Smooth muscle cell (in vitro differentiated cells): ENCODE results near the gene ISG20. TPM values are rescaled to one million over a fixed set of nuclear protein-coding genes. Genes with fewer than 3 reads are reported as not detected.

Source experiments
- DNase-seq: peaks from one replicate; lab custom pipeline; 2025; ENCODE audit not compliant: unreplicated experiment; lab: John Stamatoyannopoulos, UW
- H2AFZ ChIP-seq: fragments of 200-600 bp; sonication (generic); 2 replicates; pipeline ENCODE4 v1.6.0; 2016; ENCODE audit warnings: antibody characterized with exemption, low read depth, mild to moderate bottlenecking
- H3F3A ChIP-seq: fragments of 200-600 bp; sonication (generic); 2 replicates; pipeline ENCODE4 v1.6.0; 2017; ENCODE audit warnings: antibody characterized with exemption, low read depth
- H3K27ac ChIP-seq: fragments of 200-600 bp; sonication (generic); 2 replicates; pipeline ENCODE4 v1.5.1; 2016; ENCODE audit warnings: low read depth, mild to moderate bottlenecking
- H3K27me3 ChIP-seq: fragments of 200-600 bp; sonication (generic); 2 replicates; pipeline ENCODE4 v1.6.1; 2016; ENCODE audit warnings: low read depth, mild to moderate bottlenecking
- H3K36me3 ChIP-seq: fragments of 200-600 bp; sonication (generic); 2 replicates; pipeline ENCODE4 v1.5.1; 2016; ENCODE audit warnings: low read depth
- H3K4me1 ChIP-seq: fragments of 200-600 bp; sonication (generic); 2 replicates; pipeline ENCODE4 v1.5.1; 2016; ENCODE audit warnings: low read depth
- H3K4me2 ChIP-seq: fragments of 200-600 bp; sonication (generic); 2 replicates; pipeline ENCODE4 v1.6.0; 2016; ENCODE audit warnings: mild to moderate bottlenecking
- H3K4me3 ChIP-seq: fragments of 200-600 bp; sonication (generic); 2 replicates; pipeline ENCODE4 v1.5.1; 2016; ENCODE audit warnings: mild to moderate bottlenecking
- H3K79me2 ChIP-seq: fragments of 200-600 bp; sonication (generic); 2 replicates; pipeline ENCODE4 v1.6.0; 2016; ENCODE audit warnings: low read depth, mild to moderate bottlenecking
- H3K9ac ChIP-seq: fragments of 200-600 bp; sonication (generic); 2 replicates; pipeline ENCODE4 v1.6.0; 2016; ENCODE audit warnings: low read depth
- H3K9me3 ChIP-seq: fragments of 200-600 bp; sonication (generic); replicated peaks from 2 replicates; pipeline ENCODE4 v1.5.1; 2016; ENCODE audit warnings: low read depth
- H4K20me1 ChIP-seq: fragments of 200-600 bp; sonication (generic); 2 replicates; pipeline ENCODE4 v1.6.0; 2016; ENCODE audit warnings: low read depth
- WGBS: methylation state at CpG from one replicate; pipeline ENCODE4 v1.1.7; 2016; ENCODE audit warnings: low lambda C conversion rate; 5-methylcytosine and 5-hydroxymethylcytosine counted together
- polyA plus RNA-seq: library from polyadenylated mRNA; unstranded; fragments of >200 nt; fragmentation: Nextera tagmentation; extraction: Ambion mirVana; gene quantifications from 2 replicates; pipeline ENCODE4 v1.2.1, GENCODE V29; 2016
- total RNA-seq: library from RNA; depleted of rRNA; stranded (reverse); fragments of >200 nt; gene quantifications from 2 replicates; pipeline ENCODE4 v1.2.3, GENCODE V29; 2014
- TF ChIP-seq, protein P1 (sequence below): fragments of 200-600 bp; sonication (generic); IDR thresholded peaks from 2 replicates; pipeline ENCODE4 v1.5.1; 2017; ENCODE audit warnings: borderline replicate concordance, mild to moderate bottlenecking, antibody characterized with exemption; ENCODE audit not compliant: insufficient read depth, poor library complexity, severe bottlenecking

Gene ISG20
- total and polyA plus RNA-seq, 2 experiments from 2014 or later: 0.81 to 1.1 TPM

DNA sequence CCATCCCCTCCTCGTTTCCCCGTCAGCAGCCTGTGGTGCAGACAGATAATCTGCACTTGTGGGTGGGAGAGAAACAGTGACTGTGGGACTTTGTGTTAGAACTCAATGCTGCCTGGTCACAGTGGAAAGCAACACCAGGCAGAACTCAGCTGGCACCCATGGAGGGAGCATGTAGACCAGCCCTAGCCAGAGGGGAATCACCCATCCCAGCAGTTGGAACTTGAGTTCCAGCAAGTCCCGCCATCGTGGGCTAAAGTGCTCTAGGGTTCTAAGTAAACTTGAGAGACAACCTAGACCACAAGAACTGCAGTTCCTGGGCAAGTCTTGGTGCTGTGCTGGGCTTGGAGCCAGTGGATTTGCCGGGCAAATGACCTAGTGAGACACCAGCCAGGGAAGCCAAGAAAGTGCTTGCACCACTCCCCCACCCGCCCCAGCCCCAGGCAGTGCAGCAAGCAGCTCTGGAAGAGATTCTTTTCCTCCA is 24.4 kb downstream of the ISG20 start:
- DNase-seq: no peak

DNA sequence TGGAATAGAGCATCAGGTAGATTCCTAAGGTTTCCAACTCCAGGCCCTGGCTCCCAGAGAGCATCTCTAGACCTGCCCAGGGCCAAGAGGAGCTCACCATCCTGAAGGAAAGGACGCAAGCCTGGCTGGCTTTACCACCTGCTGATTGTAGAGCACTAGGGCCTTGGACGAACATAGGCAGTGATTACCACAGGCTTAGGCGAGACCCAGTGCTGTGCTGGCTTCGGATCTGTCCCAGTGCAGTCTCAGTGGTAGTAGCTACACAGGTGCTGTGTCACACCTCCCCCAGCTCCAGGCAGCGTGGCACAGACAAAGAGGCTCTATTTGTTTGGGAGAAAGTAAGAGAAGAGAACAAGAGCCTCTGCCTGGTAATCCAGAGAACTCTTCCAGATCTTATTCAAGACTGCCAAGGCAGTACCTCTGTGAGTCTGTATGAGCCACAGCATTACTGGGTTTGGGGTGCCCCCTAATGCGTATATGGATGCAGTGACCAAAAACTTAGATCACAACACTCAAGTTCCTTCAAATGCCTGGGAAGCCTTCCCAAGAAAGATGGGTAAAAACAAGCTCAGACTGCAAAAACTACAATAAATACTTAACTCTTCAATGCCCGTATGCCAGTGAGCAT is 25.4 kb downstream of the ISG20 start:
- H4K20me1 ChIP-seq: no peaks in the 10 kb centered on the region
- H3K9ac ChIP-seq: no peak overlapping the region
- H3K27me3 ChIP-seq: no peaks in the 10 kb centered on the region
- 86% methylated on average over 7 of the region's 7 CpGs for WGBS
- no peak overlapping the region for H3K4me2 ChIP-seq
- no peak overlapping the region for H2AFZ ChIP-seq
- H3F3A ChIP-seq: no peaks in the 10 kb centered on the region
- no peak overlapping the region for H3K27ac ChIP-seq
- H3K4me3 ChIP-seq: no peak overlapping the region
- H3K36me3 ChIP-seq: no peaks in the 10 kb centered on the region
- H3K4me1 ChIP-seq: no peaks in the 10 kb centered on the region
- no peak for DNase-seq
- H3K79me2 ChIP-seq: no peaks in the 10 kb centered on the region
- TF ChIP-seq, protein P1, sequence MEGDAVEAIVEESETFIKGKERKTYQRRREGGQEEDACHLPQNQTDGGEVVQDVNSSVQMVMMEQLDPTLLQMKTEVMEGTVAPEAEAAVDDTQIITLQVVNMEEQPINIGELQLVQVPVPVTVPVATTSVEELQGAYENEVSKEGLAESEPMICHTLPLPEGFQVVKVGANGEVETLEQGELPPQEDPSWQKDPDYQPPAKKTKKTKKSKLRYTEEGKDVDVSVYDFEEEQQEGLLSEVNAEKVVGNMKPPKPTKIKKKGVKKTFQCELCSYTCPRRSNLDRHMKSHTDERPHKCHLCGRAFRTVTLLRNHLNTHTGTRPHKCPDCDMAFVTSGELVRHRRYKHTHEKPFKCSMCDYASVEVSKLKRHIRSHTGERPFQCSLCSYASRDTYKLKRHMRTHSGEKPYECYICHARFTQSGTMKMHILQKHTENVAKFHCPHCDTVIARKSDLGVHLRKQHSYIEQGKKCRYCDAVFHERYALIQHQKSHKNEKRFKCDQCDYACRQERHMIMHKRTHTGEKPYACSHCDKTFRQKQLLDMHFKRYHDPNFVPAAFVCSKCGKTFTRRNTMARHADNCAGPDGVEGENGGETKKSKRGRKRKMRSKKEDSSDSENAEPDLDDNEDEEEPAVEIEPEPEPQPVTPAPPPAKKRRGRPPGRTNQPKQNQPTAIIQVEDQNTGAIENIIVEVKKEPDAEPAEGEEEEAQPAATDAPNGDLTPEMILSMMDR: no peak
- no peaks in the 10 kb centered on the region for H3K9me3 ChIP-seq

More for the DNA sequence above, 24.4 kb downstream of the ISG20 start:
- no peaks in the 10 kb centered on the region for H4K20me1 ChIP-seq
- H3F3A ChIP-seq: no peaks in the 10 kb centered on the region
- no peak overlapping the region for H3K9ac ChIP-seq
- H3K27me3 ChIP-seq: no peaks in the 10 kb centered on the region
- H3K4me3 ChIP-seq: no peak overlapping the region
- H3K4me2 ChIP-seq: no peak overlapping the region
- TF ChIP-seq, protein P1: no peak
- no peak overlapping the region for H3K27ac ChIP-seq
- H2AFZ ChIP-seq: no peak overlapping the region
- no peaks in the 10 kb centered on the region for H3K9me3 ChIP-seq
- WGBS: 94% methylated on average over 6 of the region's 6 CpGs
- no peaks in the 10 kb centered on the region for H3K79me2 ChIP-seq
- H3K36me3 ChIP-seq: no peaks in the 10 kb centered on the region
- H3K4me1 ChIP-seq: no peaks in the 10 kb centered on the region

DNA sequence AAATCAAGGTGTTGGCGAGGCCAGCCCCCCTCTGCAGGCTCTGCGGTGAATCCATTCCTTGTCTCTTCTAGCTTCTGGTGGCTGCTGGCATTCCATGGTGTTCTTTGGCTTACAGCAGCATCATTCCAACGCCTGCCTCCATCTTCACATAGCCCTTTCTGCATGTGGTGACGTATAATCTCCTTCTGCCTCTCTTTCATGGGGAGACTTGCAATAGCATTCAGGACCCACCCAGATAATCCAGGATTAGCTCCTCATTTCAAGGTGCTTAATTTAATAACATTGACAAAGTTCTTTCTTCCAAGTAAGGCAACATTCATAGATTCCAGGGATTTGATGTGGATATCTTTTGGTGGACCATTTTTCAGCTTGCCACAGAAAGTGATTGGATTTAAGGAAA is 35.8 kb downstream of the ISG20 start:
- no peaks in the 10 kb centered on the region for H3K36me3 ChIP-seq
- H3K4me2 ChIP-seq: no peak overlapping the region
- H3K9ac ChIP-seq: no peak overlapping the region
- no peaks in the 10 kb centered on the region for H3F3A ChIP-seq
- 80% methylated on average over 4 of the region's 4 CpGs for WGBS
- no peak overlapping the region for H3K4me3 ChIP-seq
- TF ChIP-seq, protein P1: no peak
- H4K20me1 ChIP-seq: no peaks in the 10 kb centered on the region
- H3K27ac ChIP-seq: no peak overlapping the region
- H3K9me3 ChIP-seq: no peaks in the 10 kb centered on the region
- H3K27me3 ChIP-seq: peaks cover 40% of the 10 kb centered on the region
- no peak overlapping the region for H2AFZ ChIP-seq
- no peaks in the 10 kb centered on the region for H3K79me2 ChIP-seq
- no peak for DNase-seq
- H3K4me1 ChIP-seq: no peaks in the 10 kb centered on the region

GRCh38 chr15:88678755-88679154 is 39.9 kb downstream of the ISG20 start:
- Histone ChIP-seq H3K9ac (no peak overlapping the region), H3K4me1 (no peaks in the 10 kb centered on the region), H3K79me2 (no peaks in the 10 kb centered on the region), H3K9me3 (no peaks in the 10 kb centered on the region), H3K4me2 (no peak overlapping the region), H4K20me1 (no peaks in the 10 kb centered on the region), H3K36me3 (no peaks in the 10 kb centered on the region), H3F3A (no peaks in the 10 kb centered on the region), H3K27me3 (peaks cover 13% of the 10 kb centered on the region), H2AFZ (no peak overlapping the region), H3K4me3 (no peak overlapping the region), H3K27ac (no peak overlapping the region)
- 94% methylated on average over 6 of the region's 6 CpGs for WGBS
- TF ChIP-seq, protein P1: no peak
- DNase-seq: no peak
